Measurements from ENCODE around the gene PFDN5. TPM values are rescaled to one million over a fixed set of nuclear protein-coding genes. Genes with fewer than 3 reads are reported as not detected.

Gene PFDN5
- total and polyA plus RNA-seq, 12 donors, result 307 to 1,216 (median 356) TPM

DNA sequence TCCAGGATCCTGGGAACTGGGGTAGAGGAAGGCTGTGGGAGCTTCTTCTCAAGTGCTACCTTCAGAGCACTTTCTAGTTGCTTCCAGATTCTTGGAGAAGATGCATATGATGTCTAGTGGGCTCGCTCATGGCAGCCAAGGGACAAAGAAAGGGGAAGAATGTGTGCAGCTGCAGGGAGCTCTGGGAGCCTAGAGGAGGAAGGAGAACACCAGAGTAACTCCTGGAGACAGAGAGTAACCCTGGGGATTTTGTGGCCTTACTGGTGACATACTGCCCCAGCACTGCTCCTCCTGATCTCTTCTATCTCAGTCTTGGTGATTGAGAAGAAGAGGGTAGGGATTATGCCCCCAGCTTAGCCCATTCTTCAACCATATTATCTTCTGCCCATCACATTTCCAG lies 51.1 kb downstream of the PFDN5 start:
- TF ChIP-seq, protein P1, sequence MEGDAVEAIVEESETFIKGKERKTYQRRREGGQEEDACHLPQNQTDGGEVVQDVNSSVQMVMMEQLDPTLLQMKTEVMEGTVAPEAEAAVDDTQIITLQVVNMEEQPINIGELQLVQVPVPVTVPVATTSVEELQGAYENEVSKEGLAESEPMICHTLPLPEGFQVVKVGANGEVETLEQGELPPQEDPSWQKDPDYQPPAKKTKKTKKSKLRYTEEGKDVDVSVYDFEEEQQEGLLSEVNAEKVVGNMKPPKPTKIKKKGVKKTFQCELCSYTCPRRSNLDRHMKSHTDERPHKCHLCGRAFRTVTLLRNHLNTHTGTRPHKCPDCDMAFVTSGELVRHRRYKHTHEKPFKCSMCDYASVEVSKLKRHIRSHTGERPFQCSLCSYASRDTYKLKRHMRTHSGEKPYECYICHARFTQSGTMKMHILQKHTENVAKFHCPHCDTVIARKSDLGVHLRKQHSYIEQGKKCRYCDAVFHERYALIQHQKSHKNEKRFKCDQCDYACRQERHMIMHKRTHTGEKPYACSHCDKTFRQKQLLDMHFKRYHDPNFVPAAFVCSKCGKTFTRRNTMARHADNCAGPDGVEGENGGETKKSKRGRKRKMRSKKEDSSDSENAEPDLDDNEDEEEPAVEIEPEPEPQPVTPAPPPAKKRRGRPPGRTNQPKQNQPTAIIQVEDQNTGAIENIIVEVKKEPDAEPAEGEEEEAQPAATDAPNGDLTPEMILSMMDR (IDR thresholded peaks at IDR 0.05), result no peak
- Histone ChIP-seq H3K4me1 (peaks cover 5 to 23% (median 16%) of the 10 kb centered on the region in 9 donors), H3K36me3 (no peaks in the 10 kb centered on the region), H3K27ac (peak overlapping the region in 8 of 10 donors; percentile 82 to 93 (median 86)), H3K9me3 (no peaks in the 10 kb centered on the region), H3K4me3 (no peak overlapping the region), H3K27me3 (no peaks in the 10 kb centered on the region)
- ATAC-seq, result no peak
- WGBS, 2 donors, result 82 to 88% methylated on average over 1 of the region's 1 CpG
- DNase-seq, result no peak
- intact Hi-C loops (cut with DNase I), result no loop called here

DNA sequence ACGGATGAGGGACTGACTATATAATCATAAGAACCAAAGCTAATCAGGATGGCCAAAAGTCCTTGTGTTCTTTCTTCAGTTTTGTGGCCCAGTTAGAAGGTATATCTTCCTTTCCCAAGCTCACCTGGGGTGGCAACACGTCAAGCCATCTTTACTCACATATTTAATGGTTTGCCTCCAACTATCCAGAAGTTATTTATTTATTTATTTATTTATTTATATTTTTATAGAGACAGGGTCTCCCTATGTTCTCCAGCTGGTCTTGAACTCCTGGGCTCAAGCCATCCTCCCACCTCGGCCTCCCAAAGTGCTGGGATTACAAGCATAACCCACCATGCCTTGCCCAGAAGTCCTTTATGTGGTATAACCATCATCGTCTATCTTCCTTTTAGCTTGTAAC lies 52.6 kb downstream of the PFDN5 start:
- H3K27me3 ChIP-seq, result no peaks in the 10 kb centered on the region
- TF ChIP-seq, protein P1 (IDR thresholded peaks at IDR 0.05), result no peak
- no peak overlapping the region for H3K4me3 ChIP-seq
- intact Hi-C loops (cut with DNase I), result no loop called here
- no peaks in the 10 kb centered on the region for H3K36me3 ChIP-seq
- DNase-seq (no peak), ATAC-seq (no peak)
- no peak overlapping the region for H3K27ac ChIP-seq
- 91 to 96% methylated on average over 4 of the region's 4 CpGs for WGBS, 2 donors
- H3K4me1 ChIP-seq, result peaks cover 5 to 31% (median 16%) of the 10 kb centered on the region in 9 donors
- no peaks in the 10 kb centered on the region for H3K9me3 ChIP-seq

Other genes with a start within 250 kb of the PFDN5 start
- 100 to 1,000 TPM in 3 of 10 donors, 10 to 100 TPM in 7; 60.6 to 139 (median 77.1) TPM for gene TNS2, start 245.5 kb upstream of the PFDN5 start, total RNA-seq
- 100 to 1,000 TPM in 1 of 2 donors, 10 to 100 TPM in 1; 68.1 to 364 TPM for gene TNS2, start 245.5 kb upstream of the PFDN5 start, polyA plus RNA-seq
- gene SPRYD3, start 216.2 kb upstream of the PFDN5 start, total RNA-seq, result 10 to 100 TPM; 40.9 to 63.0 (median 47.4) TPM
- 10 to 100 TPM; 20.5 to 63.9 TPM for gene SPRYD3, start 216.2 kb upstream of the PFDN5 start, polyA plus RNA-seq
- 10 to 100 TPM; 27.0 to 75.6 (median 37.7) TPM for gene IGFBP6, start 197.9 kb upstream of the PFDN5 start, total RNA-seq
- gene IGFBP6, start 197.9 kb upstream of the PFDN5 start, polyA plus RNA-seq, result 100 to 1,000 TPM in 1 of 2 donors, 10 to 100 TPM in 1; 61.5 to 182 TPM
- gene SOAT2, start 192.1 kb upstream of the PFDN5 start, total RNA-seq, result not detected
- under 1 TPM in 1 of 2 donors, not detected in 1; 0.03 TPM for gene SOAT2, start 192.1 kb upstream of the PFDN5 start, polyA plus RNA-seq
- 10 to 100 TPM; 13.8 to 28.9 (median 20.4) TPM for gene ZNF740, start 114.8 kb upstream of the PFDN5 start, total RNA-seq
- gene ZNF740, start 114.8 kb upstream of the PFDN5 start, polyA plus RNA-seq, result 1 to 10 TPM; 2.7 to 8.2 TPM
- 10 to 100 TPM in 3 of 10 donors, 1 to 10 TPM in 7; 8.3 to 15.1 (median 9.5) TPM for gene CSAD, start 114.6 kb upstream of the PFDN5 start, total RNA-seq
- 10 to 100 TPM in 1 of 2 donors, 1 to 10 TPM in 1; 8.0 to 76.4 TPM for gene CSAD, start 114.6 kb upstream of the PFDN5 start, polyA plus RNA-seq
- 1 to 10 TPM in 7 of 10 donors, under 1 TPM in 3; 0.56 to 8.4 (median 1.1) TPM for gene ITGB7, start 88.3 kb upstream of the PFDN5 start, total RNA-seq
- under 1 TPM; 0.55 to 0.73 TPM for gene ITGB7, start 88.3 kb upstream of the PFDN5 start, polyA plus RNA-seq
- 10 to 100 TPM in 8 of 10 donors, 1 to 10 TPM in 2; 7.0 to 21.7 (median 13.9) TPM for gene RARG, start 63.3 kb upstream of the PFDN5 start, total RNA-seq
- gene RARG, start 63.3 kb upstream of the PFDN5 start, polyA plus RNA-seq, result 10 to 100 TPM in 1 of 2 donors, 1 to 10 TPM in 1; 7.8 to 11.7 TPM
- gene ESPL1, start 27.2 kb upstream of the PFDN5 start, total RNA-seq, result 1 to 10 TPM in 2 of 10 donors, under 1 TPM in 8; 0.04 to 3.1 (median 0.36) TPM
- gene ESPL1, start 27.2 kb upstream of the PFDN5 start, polyA plus RNA-seq, result under 1 TPM; 0.13 to 0.29 TPM
- gene MYG1, start 4.2 kb downstream of the PFDN5 start, total RNA-seq, result 10 to 100 TPM; 26.8 to 40.1 (median 36.0) TPM
- 100 to 1,000 TPM in 1 of 2 donors, 10 to 100 TPM in 1; 69.4 to 115 TPM for gene MYG1, start 4.2 kb downstream of the PFDN5 start, polyA plus RNA-seq
- gene AAAS, start 26.1 kb downstream of the PFDN5 start, total RNA-seq, result 10 to 100 TPM; 33.5 to 42.2 (median 34.9) TPM
- 10 to 100 TPM; 33.9 to 52.8 TPM for gene AAAS, start 26.1 kb downstream of the PFDN5 start, polyA plus RNA-seq
- not detected for gene SP7, start 40.8 kb downstream of the PFDN5 start, total RNA-seq
- not detected for gene SP7, start 40.8 kb downstream of the PFDN5 start, polyA plus RNA-seq
- gene SP1, start 84.6 kb downstream of the PFDN5 start, total RNA-seq, result 10 to 100 TPM; 27.2 to 42.4 (median 32.3) TPM
- 1 to 10 TPM; 7.8 to 8.8 TPM for gene SP1, start 84.6 kb downstream of the PFDN5 start, polyA plus RNA-seq
- under 1 TPM in 5 of 10 donors, not detected in 5; 0.24 to 0.94 (median 0.64) TPM for gene AMHR2, start 128.3 kb downstream of the PFDN5 start, total RNA-seq
- not detected for gene AMHR2, start 128.3 kb downstream of the PFDN5 start, polyA plus RNA-seq
- 10 to 100 TPM; 28.6 to 70.0 (median 55.4) TPM for gene PRR13, start 146.2 kb downstream of the PFDN5 start, total RNA-seq
- 100 to 1,000 TPM in 1 of 2 donors, 10 to 100 TPM in 1; 40.4 to 122 TPM for gene PRR13, start 146.2 kb downstream of the PFDN5 start, polyA plus RNA-seq
- 100 to 1,000 TPM; 492 to 579 (median 559) TPM for gene PCBP2, start 156.6 kb downstream of the PFDN5 start, total RNA-seq
- gene PCBP2, start 156.6 kb downstream of the PFDN5 start, polyA plus RNA-seq, result 100 to 1,000 TPM; 281 to 288 TPM
- 10 to 100 TPM in 1 of 10 donors, 1 to 10 TPM in 9; 2.9 to 10.1 (median 4.3) TPM for gene MAP3K12, start 203.9 kb downstream of the PFDN5 start, total RNA-seq
- 10 to 100 TPM in 1 of 2 donors, 1 to 10 TPM in 1; 6.5 to 19.4 TPM for gene MAP3K12, start 203.9 kb downstream of the PFDN5 start, polyA plus RNA-seq
- gene TARBP2, start 205.7 kb downstream of the PFDN5 start, total RNA-seq, result 10 to 100 TPM in 7 of 10 donors, 1 to 10 TPM in 3; 7.0 to 13.7 (median 11.0) TPM
- 10 to 100 TPM; 17.6 to 21.2 TPM for gene TARBP2, start 205.7 kb downstream of the PFDN5 start, polyA plus RNA-seq
- gene NPFF, start 211.9 kb downstream of the PFDN5 start, total RNA-seq, result not detected
- gene NPFF, start 211.9 kb downstream of the PFDN5 start, polyA plus RNA-seq, result not detected

Data from heart right ventricle (tissue), 16 donors.